Trophoblast cell (in vitro differentiated cells and primary cell): ENCODE measurements around the gene PDE6B.
"Not testable (repeated sequence)": the region's sequence is repeated elsewhere in the genome, so short reads cannot be mapped to it uniquely, and the experiment has no call there.

Source experiments
- DNase-seq, 2 donors: peaks; one replicate each; pipeline ENCODE4 v3.0.0-alpha.2; 2016
- H2AFZ ChIP-seq: 2 replicates; pipeline ENCODE4 v1.6.1; 2013; ENCODE audit warnings: low read length, moderate library complexity, mild to moderate bottlenecking; ENCODE audit not compliant: insufficient read depth, poor library complexity
- H2AK5ac ChIP-seq: 2 replicates; pipeline ENCODE4 v1.6.1; 2013; ENCODE audit warnings: mild to moderate bottlenecking, low read length
- H2BK120ac ChIP-seq: 2 replicates; pipeline ENCODE4 v1.6.1; 2013; ENCODE audit warnings: low read length, mild to moderate bottlenecking, moderate library complexity; ENCODE audit not compliant: insufficient read depth, poor library complexity
- H2BK12ac ChIP-seq: 2 replicates; pipeline ENCODE4 v1.6.1; 2013; ENCODE audit warnings: mild to moderate bottlenecking, low read length, moderate library complexity
- H2BK5ac ChIP-seq: 2 replicates; pipeline ENCODE4 v1.6.1; 2013; ENCODE audit warnings: low read length, low read depth, moderate library complexity, mild to moderate bottlenecking; ENCODE audit not compliant: poor library complexity
- H3K14ac ChIP-seq: 2 replicates; pipeline ENCODE4 v1.6.1; 2013; ENCODE audit warnings: mild to moderate bottlenecking, low read length
- H3K18ac ChIP-seq: 2 replicates; pipeline ENCODE4 v1.6.1; 2013; ENCODE audit warnings: mild to moderate bottlenecking, low read length
- H3K23ac ChIP-seq: 2 replicates; pipeline ENCODE4 v1.6.1; 2013; ENCODE audit warnings: low read length
- H3K27ac ChIP-seq: 2 replicates; pipeline ENCODE4 v1.5.1; 2013; ENCODE audit warnings: low read depth, mild to moderate bottlenecking, inconsistent platforms, low read length, moderate library complexity
- H3K27me3 ChIP-seq: 2 replicates; pipeline ENCODE4 v1.6.1; 2013; ENCODE audit warnings: inconsistent platforms, mild to moderate bottlenecking, low read length, moderate library complexity; ENCODE audit not compliant: insufficient read depth
- H3K36me3 ChIP-seq, 2 experiments: 1 replicate in 1 of 2; 2 replicates in 1 of 2; pipeline ENCODE4 v1.6.1; 2013; ENCODE audit warnings: low read length in 2 of 2, mild to moderate bottlenecking in 2 of 2, moderate library complexity in 1 of 2; ENCODE audit not compliant: insufficient read depth in 2 of 2, control insufficient read depth in 1 of 2
- H3K4ac ChIP-seq: 2 replicates; pipeline ENCODE4 v1.6.1; 2013; ENCODE audit warnings: low read depth, mild to moderate bottlenecking, low read length, moderate library complexity
- H3K4me1 ChIP-seq, 2 experiments: 1 replicate in 1 of 2; 2 replicates in 1 of 2; pipeline ENCODE4 v1.6.1; 2013; ENCODE audit warnings: low read length in 2 of 2, mild to moderate bottlenecking in 2 of 2, moderate library complexity in 1 of 2; ENCODE audit not compliant: insufficient read depth in 2 of 2, control insufficient read depth in 1 of 2
- H3K4me2 ChIP-seq: 2 replicates; pipeline ENCODE4 v1.6.1; 2013; ENCODE audit warnings: inconsistent platforms, mild to moderate bottlenecking, low read length, moderate library complexity
- H3K4me3 ChIP-seq: 2 replicates; pipeline ENCODE4 v1.5.1; 2013; ENCODE audit warnings: mild to moderate bottlenecking, low read depth, low read length, inconsistent platforms
- H3K79me1 ChIP-seq: one replicate; pipeline ENCODE4 v1.6.1; 2013; ENCODE audit warnings: low read length
- H3K79me2 ChIP-seq: 2 replicates; pipeline ENCODE4 v1.6.1; 2013; ENCODE audit warnings: low read length, mild to moderate bottlenecking; ENCODE audit not compliant: control insufficient read depth, insufficient read depth, poor library complexity
- H3K9ac ChIP-seq: 2 replicates; pipeline ENCODE4 v1.6.1; 2013; ENCODE audit warnings: mild to moderate bottlenecking, low read length
- H3K9me3 ChIP-seq: 2 replicates; pipeline ENCODE4 v1.6.1; 2013; ENCODE audit warnings: low read depth, mild to moderate bottlenecking, control low read depth, inconsistent platforms, low read length; ENCODE audit not compliant: insufficient read depth
- H4K12ac ChIP-seq: 2 replicates; pipeline ENCODE4 v1.6.1; 2013; ENCODE audit warnings: low read depth, mild to moderate bottlenecking, low read length, moderate library complexity
- H4K8ac ChIP-seq: 2 replicates; pipeline ENCODE4 v1.6.1; 2013; ENCODE audit warnings: low read depth, mild to moderate bottlenecking, low read length, moderate library complexity
- H4K91ac ChIP-seq: one replicate; pipeline ENCODE4 v1.6.1; 2013; ENCODE audit warnings: low read depth, mild to moderate bottlenecking, low read length, moderate library complexity
- WGBS: extraction: QIAGEN DNeasy Blood & Tissue Kit; methylation state at CpG from one replicate; pipeline ENCODE4 v1.1.7; 2013; ENCODE audit warnings: missing lambda C conversion rate; ENCODE audit not compliant: insufficient read length, insufficient coverage; ENCODE audit errors: extremely low coverage; 5-methylcytosine and 5-hydroxymethylcytosine counted together

PDE6B gene

DNA sequence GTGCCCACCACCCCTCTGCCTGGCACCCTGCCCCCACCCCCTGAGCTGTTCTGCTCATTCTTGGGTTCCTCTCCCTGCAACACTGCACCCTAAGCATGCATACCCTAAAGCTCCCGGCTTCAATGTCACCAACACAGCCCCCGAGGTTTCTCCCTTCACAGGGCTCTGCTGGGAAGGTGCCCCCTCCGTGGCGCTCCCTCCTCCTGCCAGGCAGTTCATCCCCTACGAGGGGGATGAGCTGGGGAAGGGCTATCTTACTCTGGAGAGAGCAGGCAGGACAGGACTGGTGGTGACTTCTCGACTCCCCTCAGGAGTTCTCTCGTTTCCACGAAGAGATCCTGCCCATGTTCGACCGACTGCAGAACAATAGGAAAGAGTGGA, 42.2 kb downstream of the PDE6B start:
- peaks cover 4% of the 10 kb centered on the region for H3K79me2 ChIP-seq
- no peaks in the 10 kb centered on the region for H3K9me3 ChIP-seq
- H2BK5ac ChIP-seq = no peak overlapping the region
- no peak overlapping the region for H4K91ac ChIP-seq
- H2AFZ ChIP-seq = no peak overlapping the region
- H3K14ac ChIP-seq = no peak overlapping the region
- H3K4ac ChIP-seq = no peak overlapping the region
- no CpG with 5 or more reads among the region's 10 CpGs for WGBS
- H4K8ac ChIP-seq = no peak overlapping the region
- DNase-seq = no peak
- H3K4me2 ChIP-seq = no peak overlapping the region
- peaks cover 3 to 6% of the 10 kb centered on the region in 2 experiments for H3K4me1 ChIP-seq
- H2AK5ac ChIP-seq = no peak overlapping the region
- peaks cover 3% of the 10 kb centered on the region for H3K79me1 ChIP-seq
- no peak overlapping the region for H3K23ac ChIP-seq
- H2BK120ac ChIP-seq = no peak overlapping the region
- no peaks in the 10 kb centered on the region for H3K27me3 ChIP-seq
- H2BK12ac ChIP-seq = no peak overlapping the region
- no peak overlapping the region for H3K18ac ChIP-seq
- no peak overlapping the region for H3K4me3 ChIP-seq
- H3K27ac ChIP-seq = no peak overlapping the region
- no peak overlapping the region for H4K12ac ChIP-seq
- peaks cover 12 to 16% of the 10 kb centered on the region in 2 experiments for H3K36me3 ChIP-seq
- H3K9ac ChIP-seq = no peak overlapping the region

DNA sequence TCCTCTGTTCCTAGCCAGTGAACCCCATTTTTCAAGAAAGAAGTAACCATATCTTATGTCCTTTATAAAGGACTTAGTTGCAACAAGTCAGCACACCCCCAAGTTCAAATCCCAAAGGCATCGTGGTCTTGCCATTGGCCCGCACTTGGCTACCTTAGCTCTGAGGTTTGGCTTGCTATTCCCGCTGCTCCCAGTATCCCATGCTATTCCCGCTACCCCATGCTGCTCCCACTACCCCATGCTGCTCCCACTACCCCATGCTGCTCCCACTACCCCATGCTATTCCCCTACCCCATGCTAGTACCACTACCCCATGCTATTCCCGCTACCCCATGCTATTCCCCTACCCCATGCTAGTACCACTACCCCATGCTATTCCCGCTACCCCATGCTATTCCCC, 42.8 kb downstream of the PDE6B start:
- H2BK5ac ChIP-seq, H3K4ac ChIP-seq, H3K23ac ChIP-seq, H3K27me3 ChIP-seq, H2AK5ac ChIP-seq, H2BK12ac ChIP-seq, H2BK120ac ChIP-seq, H3K4me2 ChIP-seq, H3K9ac ChIP-seq, H3K4me3 ChIP-seq, H4K91ac ChIP-seq, DNase-seq, H3K9me3 ChIP-seq, H4K8ac ChIP-seq, H4K12ac ChIP-seq, H3K18ac ChIP-seq, H3K4me1 ChIP-seq, H2AFZ ChIP-seq, H3K79me1 ChIP-seq, H3K79me2 ChIP-seq, H3K14ac ChIP-seq, H3K27ac ChIP-seq: not testable (repeated sequence)
- WGBS = no CpG with 5 or more reads among the region's 6 CpGs
- peaks cover 17 to 21% of the 10 kb centered on the region in 2 experiments for H3K36me3 ChIP-seq

DNA sequence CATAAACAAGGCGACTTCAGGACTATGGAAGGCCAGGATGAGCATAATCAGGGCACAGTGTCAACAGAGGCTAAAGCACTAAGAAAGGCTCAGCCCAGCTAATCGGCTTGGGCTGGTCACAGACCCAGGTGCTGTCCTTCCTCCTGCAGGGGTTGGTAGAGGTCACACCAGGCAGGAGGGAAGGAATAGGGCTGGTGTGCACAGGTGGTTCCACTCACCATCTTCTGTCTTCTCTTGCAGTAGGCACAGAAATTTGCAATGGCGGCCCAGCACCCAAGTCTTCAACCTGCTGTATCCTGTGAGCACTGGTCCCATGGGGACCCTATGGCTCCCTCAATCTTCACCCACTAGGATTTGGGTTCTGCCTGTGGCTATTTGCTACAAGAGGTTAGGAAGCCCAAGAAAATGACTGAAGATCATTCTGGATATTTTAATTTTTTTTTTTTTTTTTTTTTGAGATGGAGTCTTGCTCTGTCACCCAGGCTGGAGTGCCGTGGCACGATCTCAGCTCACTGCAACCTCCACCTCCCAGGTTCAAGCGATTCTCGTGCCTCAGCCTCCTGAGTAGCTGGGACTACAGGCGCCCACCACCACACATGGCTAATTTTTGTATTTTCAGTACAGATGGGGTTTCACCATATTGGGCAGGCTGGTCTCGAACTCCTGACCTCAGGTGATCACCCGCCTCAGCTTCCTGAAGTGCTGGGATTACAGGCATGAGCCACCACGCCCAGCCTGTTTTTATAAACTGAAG, 44.6 kb downstream of the PDE6B start:
- H3K79me2 ChIP-seq, H4K91ac ChIP-seq, H3K23ac ChIP-seq, H4K8ac ChIP-seq, H3K14ac ChIP-seq, H3K18ac ChIP-seq, DNase-seq, H3K9ac ChIP-seq, H2BK5ac ChIP-seq, H2BK120ac ChIP-seq, H3K27ac ChIP-seq, H2BK12ac ChIP-seq, H3K9me3 ChIP-seq, H3K27me3 ChIP-seq, H3K4me2 ChIP-seq, H4K12ac ChIP-seq, H2AFZ ChIP-seq, H3K4me3 ChIP-seq, H3K4me1 ChIP-seq, H2AK5ac ChIP-seq, H3K4ac ChIP-seq: not testable (repeated sequence)
- Histone ChIP-seq H3K79me1 (peaks cover 11% of the 10 kb centered on the region), H3K36me3 (peaks cover 17 to 21% of the 10 kb centered on the region in 2 experiments)
- no CpG with 5 or more reads among the region's 11 CpGs for WGBS

DNA sequence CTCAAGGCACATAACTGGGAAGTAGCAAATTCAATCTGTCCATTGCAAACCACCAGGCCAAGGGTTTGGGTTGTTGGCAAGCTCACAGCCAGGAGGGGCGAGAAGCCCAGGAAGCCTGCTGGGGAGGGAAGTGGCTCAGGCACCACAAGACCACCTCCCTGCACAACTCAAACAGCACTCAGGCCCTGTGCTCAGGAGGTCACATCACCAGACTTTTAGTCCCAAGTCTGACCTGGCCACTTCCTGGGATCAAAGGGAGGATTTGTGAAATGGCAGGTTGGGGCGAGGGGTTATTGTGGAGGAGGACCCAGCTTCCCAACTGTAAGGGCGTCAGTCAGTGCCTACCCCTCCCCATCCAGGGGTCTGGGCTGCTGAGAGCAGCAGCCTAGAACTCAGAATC, 46.4 kb downstream of the PDE6B start:
- no peak overlapping the region for H2AFZ ChIP-seq
- peaks cover 17 to 21% of the 10 kb centered on the region in 2 experiments for H3K36me3 ChIP-seq
- no peak for DNase-seq
- no peaks in the 10 kb centered on the region for H3K27me3 ChIP-seq
- H4K91ac ChIP-seq = no peak overlapping the region
- H2BK12ac ChIP-seq = no peak overlapping the region
- H3K27ac ChIP-seq = no peak overlapping the region
- WGBS = no CpG with 5 or more reads among the region's 3 CpGs
- no peak overlapping the region for H3K4me3 ChIP-seq
- H3K18ac ChIP-seq = no peak overlapping the region
- no peak overlapping the region for H2BK120ac ChIP-seq
- H2BK5ac ChIP-seq = no peak overlapping the region
- no peak overlapping the region for H3K14ac ChIP-seq
- H3K79me1 ChIP-seq = peaks cover 11% of the 10 kb centered on the region
- no peak overlapping the region for H4K8ac ChIP-seq
- H3K9ac ChIP-seq = no peak overlapping the region
- no peak overlapping the region for H4K12ac ChIP-seq
- no peak overlapping the region for H3K4ac ChIP-seq
- H3K9me3 ChIP-seq = no peaks in the 10 kb centered on the region
- H3K79me2 ChIP-seq = peaks cover 11% of the 10 kb centered on the region
- no peak overlapping the region for H3K23ac ChIP-seq
- H2AK5ac ChIP-seq = no peak overlapping the region
- H3K4me1 ChIP-seq = peaks cover 11 to 16% of the 10 kb centered on the region in 2 experiments
- H3K4me2 ChIP-seq = no peak overlapping the region
